Gastroesophageal sphincter (tissue), 4 donors: Measurements from ENCODE around the gene ZMIZ1. TPM values are rescaled to one million over a fixed set of nuclear protein-coding genes. Genes with fewer than 3 reads are reported as not detected.
"Not testable (repeated sequence)": the region's sequence is repeated elsewhere in the genome, so short reads cannot be mapped to it uniquely, and the experiment has no call there.

ENCODE experiments used
- ATAC-seq: fragments of 150-250 bp; one replicate; pipeline ENCODE4 v1.9.1; 2016; ENCODE audit warnings: mild to moderate bottlenecking, moderate library complexity
- H3K27ac ChIP-seq, 4 donors: fragments of 200-600 bp; sonication (generic) in 3 of 4; 1 replicate in 3 of 4; 2 replicates in 1 of 4; pipeline ENCODE4 v1.5.1; 2016 to 2019
- H3K27me3 ChIP-seq: fragments of 200-600 bp; sonication (generic); one replicate; pipeline ENCODE4 v1.5.1; 2019
- H3K36me3 ChIP-seq, 2 donors: fragments of 200-600 bp; sonication (generic); one replicate each; pipeline ENCODE4 v1.5.1; 2019; ENCODE audit warnings: control low read depth in 1 of 2
- H3K4me1 ChIP-seq, 3 donors: fragments of 200-600 bp; sonication (generic); 1 replicate in 2 of 3; 2 replicates in 1 of 3; pipeline ENCODE4 v1.5.1; 2016 to 2019; ENCODE audit warnings: control low read depth in 2 of 3
- H3K4me3 ChIP-seq, 2 donors: fragments of 200-600 bp; sonication (generic); one replicate each; pipeline ENCODE4 v1.5.1; 2019; ENCODE audit warnings: mild to moderate bottlenecking in 1 of 2, moderate library complexity in 1 of 2
- H3K9me3 ChIP-seq, 3 donors: fragments of 200-600 bp; sonication (generic); one replicate each; pipeline ENCODE4 v1.5.1; 2017 to 2019; ENCODE audit warnings: control low read depth in 2 of 3
- CTCF ChIP-seq, 4 experiments: fragments of 200-600 bp in 2 of 4; fragments of 450-650 bp in 2 of 4; sonication (generic) in 1 of 4; IDR thresholded peaks; one replicate each; pipeline ENCODE4 v1.5.1; 2017 to 2019; ENCODE audit warnings: antibody characterized with exemption in 4 of 4, mild to moderate bottlenecking in 2 of 4, moderate library complexity in 2 of 4
- EP300 ChIP-seq: sonication (generic); formaldehyde crosslinking; IDR thresholded peaks from one replicate; pipeline ENCODE4 v1.6.1; 2017; ENCODE audit warnings: antibody characterized with exemption, mild to moderate bottlenecking
- POLR2A ChIP-seq, 2 donors: fragments of 450-650 bp; IDR thresholded peaks; one replicate each; pipeline ENCODE4 v1.6.1; 2017; ENCODE audit warnings: antibody characterized with exemption in 2 of 2, mild to moderate bottlenecking in 2 of 2, moderate library complexity in 1 of 2
- POLR2AphosphoS5 ChIP-seq: sonication (generic); formaldehyde crosslinking; IDR thresholded peaks from one replicate; pipeline ENCODE4 v1.6.1; 2017; ENCODE audit warnings: antibody characterized with exemption
- WGBS, 2 donors: methylation state at CpG; one replicate each; pipeline ENCODE4 v1.1.5; 2018; ENCODE audit warnings: low coverage in 1 of 2; 5-methylcytosine and 5-hydroxymethylcytosine counted together
- total RNA-seq, 4 donors: library from RNA; depleted of rRNA; stranded (reverse); fragments of >200 nt; gene quantifications; one replicate each; pipeline ENCODE4 v1.1.0, GENCODE V29; 2016

The ZMIZ1 gene
- total RNA-seq, 4 donors from 2014 or later, result 36.3 to 79.2 (median 67.1) TPM

- Histone ChIP-seq H3K27ac (no peak overlapping the region), H3K36me3 (no peaks in the 10 kb centered on the region), H3K4me3 (no peak overlapping the region), H3K9me3 (no peaks in the 10 kb centered on the region), H3K27me3 (no peaks in the 10 kb centered on the region), H3K4me1 (peaks cover 0 to 2% (median 0%) of the 10 kb centered on the region in 3 donors)
- ATAC-seq, result no peak
- 50 to 90% methylated on average over 1 of the region's 1 CpG for WGBS, 2 donors
- no peak for TF ChIP-seq EP300
These were observed 38.1 kb upstream of the ZMIZ1 start for GRCh38 chr10:79030705-79031104.

- no peak overlapping the region for H3K4me3 ChIP-seq
- ATAC-seq, result no peak
These were observed 37.0 kb upstream of the ZMIZ1 start for GRCh38 chr10:79031723-79032122.

GRCh38 chr10:79034271-79034876 is 34.4 kb upstream of the ZMIZ1 start:
- Histone ChIP-seq H3K27ac (no peak overlapping the region), H3K4me3 (no peak overlapping the region), H3K9me3 (no peaks in the 10 kb centered on the region), H3K4me1 (no peaks in the 10 kb centered on the region), H3K36me3 (no peaks in the 10 kb centered on the region), H3K27me3 (no peaks in the 10 kb centered on the region)
- ATAC-seq, result no peak
- TF ChIP-seq EP300, result no peak
- TF ChIP-seq CTCF (IDR thresholded peaks at IDR 0.05), result no peak
- no peak for TF ChIP-seq POLR2A (IDR thresholded peaks at IDR 0.05)
- TF ChIP-seq POLR2AphosphoS5, result no peak
- 91 to 98% methylated on average over 7 to 9 of the region's 9 CpGs for WGBS, 2 donors

More at GRCh38 chr10:79031723-79032122, 37.0 kb upstream of the ZMIZ1 start:
- TF ChIP-seq CTCF (IDR thresholded peaks at IDR 0.05) (no peak), POLR2A (IDR thresholded peaks at IDR 0.05) (no peak), EP300 (no peak), POLR2AphosphoS5 (no peak)
- WGBS, 2 donors, result 93 to 100% methylated on average over 3 of the region's 5 CpGs
- Histone ChIP-seq H3K4me1 (no peaks in the 10 kb centered on the region), H3K27ac (no peak overlapping the region), H3K27me3 (no peaks in the 10 kb centered on the region), H3K36me3 (no peaks in the 10 kb centered on the region), H3K9me3 (no peaks in the 10 kb centered on the region)

- ATAC-seq, H3K4me3 ChIP-seq, H3K36me3 ChIP-seq, H3K4me1 ChIP-seq, H3K27me3 ChIP-seq, H3K27ac ChIP-seq, H3K9me3 ChIP-seq: not testable (repeated sequence)
- 70 to 100% methylated on average over 2 to 4 of the region's 6 CpGs for WGBS, 2 donors
These were observed 32.4 kb upstream of the ZMIZ1 start for GRCh38 chr10:79036416-79036815.

GRCh38 chr10:79038104-79038840 is 30.5 kb upstream of the ZMIZ1 start:
- no peak for ATAC-seq
- H3K4me3 ChIP-seq, result no peak overlapping the region
- H3K27ac ChIP-seq, result no peak overlapping the region
- H3K9me3 ChIP-seq, result no peaks in the 10 kb centered on the region
- no peak for TF ChIP-seq POLR2AphosphoS5
- TF ChIP-seq CTCF (IDR thresholded peaks at IDR 0.05), result no peak
- no peak for TF ChIP-seq EP300
- no peak for TF ChIP-seq POLR2A (IDR thresholded peaks at IDR 0.05)
- no peaks in the 10 kb centered on the region for H3K36me3 ChIP-seq
- H3K27me3 ChIP-seq, result no peaks in the 10 kb centered on the region
- WGBS, 2 donors, result 73% methylated on average over 1 of the region's 1 CpG; no CpG with 5 or more reads in 1 of the 2 donors
- no peaks in the 10 kb centered on the region for H3K4me1 ChIP-seq

- 79 to 87% methylated on average over 4 to 5 of the region's 5 CpGs for WGBS, 2 donors
- H3K27me3 ChIP-seq, result no peaks in the 10 kb centered on the region
- H3K27ac ChIP-seq, result no peak overlapping the region
- H3K9me3 ChIP-seq, result no peaks in the 10 kb centered on the region
- H3K4me3 ChIP-seq, result no peak overlapping the region
- H3K36me3 ChIP-seq, result no peaks in the 10 kb centered on the region
- TF ChIP-seq POLR2AphosphoS5 (no peak), EP300 (no peak), CTCF (IDR thresholded peaks at IDR 0.05) (no peak), POLR2A (IDR thresholded peaks at IDR 0.05) (no peak)
- ATAC-seq, result no peak
- no peaks in the 10 kb centered on the region for H3K4me1 ChIP-seq
These were observed 29.9 kb upstream of the ZMIZ1 start for GRCh38 chr10:79038841-79039201.
